Measurements from ENCODE around the gene COBL.
A peak's percentile ranks its signal among the peaks of the same experiment; 100 is the strongest.

DNA sequence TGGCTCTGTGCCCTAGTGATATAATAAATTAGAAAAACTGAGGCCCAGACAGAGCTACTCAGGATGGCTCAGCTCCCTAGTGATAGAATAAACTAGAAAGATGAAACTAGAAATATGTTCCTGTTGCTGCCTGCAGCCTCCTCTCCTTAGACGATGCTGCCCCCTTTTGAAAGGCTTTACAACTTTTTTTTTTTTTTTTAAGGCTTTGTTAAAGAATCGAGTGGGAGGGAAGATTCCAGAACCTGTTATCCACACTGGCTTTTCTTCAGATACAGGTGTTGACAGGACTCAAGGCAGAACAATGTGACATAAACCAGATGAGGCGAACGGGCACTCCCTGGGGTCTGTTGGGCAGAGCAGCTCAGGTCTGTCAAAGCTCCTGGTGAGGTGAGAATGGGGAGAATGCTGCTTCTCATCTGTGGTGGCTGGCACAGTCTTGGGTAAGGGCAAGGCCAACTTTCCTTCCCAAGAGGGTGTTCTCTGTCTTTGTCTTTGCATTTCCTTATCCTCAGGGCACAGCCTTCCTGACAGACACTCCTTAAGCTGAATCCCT, 175.1 kb downstream of the COBL start:
- TF ChIP-seq CTCF (conservative IDR thresholded peaks at IDR 0.05; ENCODE audit: low read length) (peak; percentile 92), EZH2phosphoT487 (IDR thresholded peaks at IDR 0.05; ENCODE audit: borderline replicate concordance) (no peak)

All from Loucy (cell line).